Activated T-helper 2 cell treated with anti-CD3 and anti-CD28 coated beads, Interferon-gamma antibody, Interleukin-2, Interleukin-4, amounts not matched to agents 10 μg/mL and 5 μg/mL and 100 μg/mL, durations not matched to agents 14 hours and 24 hours and 36 hours (primary cell): ENCODE results near the gene PLEKHG4. TPM values are rescaled to one million over a fixed set of nuclear protein-coding genes. Genes with fewer than 3 reads are reported as not detected.

Experiments used
- DNase-seq: peaks from one replicate; pipeline ENCODE4 v3.0.0; 2021; ENCODE audit warnings: low spot score
- H3K27ac Mint-ChIP-seq: one replicate; pipeline ENCODE4 v1.8.0; 2021; ENCODE audit warnings: mixed read lengths
- H3K27me3 Mint-ChIP-seq: one replicate; pipeline ENCODE4 v1.8.0; 2021; ENCODE audit warnings: low read depth, mixed read lengths
- H3K36me3 Mint-ChIP-seq: one replicate; pipeline ENCODE4 v1.8.0; 2021; ENCODE audit warnings: low read depth, mixed read lengths
- H3K4me1 Mint-ChIP-seq: one replicate; pipeline ENCODE4 v1.8.0; 2021; ENCODE audit warnings: low read depth, mixed read lengths
- H3K4me3 Mint-ChIP-seq: one replicate; pipeline ENCODE4 v1.8.0; 2021; ENCODE audit warnings: low read depth, mild to moderate bottlenecking, moderate library complexity, mixed read lengths
- H3K9me3 Mint-ChIP-seq: one replicate; pipeline ENCODE4 v1.8.0; 2021; ENCODE audit warnings: mixed read lengths
- intact Hi-C: fragments of 100-400 bp; cut with micrococcal nuclease; formaldehyde crosslinking; loops from one replicate; pipeline ENCODE4 v1.15.1; 2023
- total RNA-seq: library from RNA; stranded (reverse); gene quantifications from 2 replicates; pipeline ENCODE4 v1.2.3, GENCODE V29; 2022

PLEKHG4 gene
- total RNA-seq, 1 donor from 2014 or later: 30.4 TPM

DNA sequence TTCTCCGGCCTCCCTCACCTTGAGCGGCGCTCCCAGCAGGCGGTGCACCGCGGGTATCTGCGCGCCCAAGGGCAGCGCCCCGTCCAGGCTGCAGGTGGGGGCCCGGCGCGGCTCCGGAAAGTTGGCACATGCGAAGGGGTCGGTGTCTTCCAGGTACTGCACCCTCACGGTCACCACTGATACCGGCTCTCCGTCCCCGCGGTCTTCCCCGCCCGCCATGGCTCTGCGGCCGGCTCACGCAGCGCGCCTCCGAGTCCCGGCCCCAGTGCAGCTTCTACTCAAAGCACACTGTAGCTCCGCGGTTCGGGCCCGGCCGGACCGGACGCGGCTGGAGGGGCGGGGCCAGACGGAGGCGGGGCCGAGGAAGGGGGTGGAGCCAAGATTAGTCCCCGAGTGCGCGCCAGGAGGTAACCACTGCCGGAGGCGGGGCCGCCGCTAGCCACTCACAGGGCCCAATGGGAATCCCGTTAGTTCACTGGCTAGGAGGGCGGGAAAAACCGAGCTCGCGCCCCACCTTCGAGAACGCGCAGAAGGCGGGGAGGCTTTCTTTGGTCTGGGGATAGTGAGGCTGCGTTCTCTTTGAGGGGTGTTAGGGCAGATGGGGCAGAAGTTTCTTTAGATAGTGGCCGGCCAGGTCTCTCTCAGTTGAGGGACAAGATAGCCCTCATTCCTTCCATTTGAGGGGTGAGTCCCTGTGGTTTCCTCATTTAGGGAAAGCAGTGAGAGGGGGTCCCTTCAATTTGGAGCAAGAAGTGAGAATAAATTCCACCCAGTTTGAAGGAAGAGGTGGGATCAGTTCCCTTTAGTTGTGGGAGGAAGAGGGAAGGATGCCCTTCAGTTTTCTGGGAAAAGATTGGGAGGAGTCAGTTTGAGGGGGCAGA, 31.9 kb upstream of the PLEKHG4 start, which contains the start of gene FHOD1:
FHOD1 (minus strand) TSS at position 290 of the 881 bp plus-strand sequence; CDS start at position 219, 71 bp downstream.
- intact Hi-C loops: loop anchor here (2.0 to 10.0 kb wide), 6 partner anchors 31 to 597 kb away; partner anchors contain the start of genes ACD, AGRP, ATP6V0D1 and CENPT
- DNase-seq: peak; percentile 98
- Mint-ChIP-seq H3K36me3 (peaks cover 6% of the 10 kb centered on the region), H3K27me3 (peaks cover 12% of the 10 kb centered on the region), H3K4me1 (peaks cover 45% of the 10 kb centered on the region), H3K27ac (peak within 1 kb of the TSS; percentile 77), H3K9me3 (no peaks in the 10 kb centered on the region), H3K4me3 (peak within 1 kb of the TSS; percentile 82)

DNA sequence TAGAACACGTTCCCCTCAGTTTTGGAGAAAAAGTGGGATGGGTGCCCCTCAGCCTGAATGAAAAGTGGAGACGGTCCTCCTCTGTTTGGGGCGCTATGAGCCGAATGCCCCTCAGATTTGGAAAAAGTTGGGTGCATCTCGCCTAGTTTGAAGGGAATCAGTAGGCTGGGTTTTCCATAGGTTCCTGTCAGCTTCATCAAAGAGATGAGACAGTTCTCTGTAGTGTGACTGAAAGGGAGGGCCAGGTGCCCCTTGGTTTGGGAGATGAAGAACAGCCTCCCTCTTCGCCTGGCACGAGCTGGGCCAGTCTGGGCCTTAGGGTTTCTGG, 31.3 kb upstream of the PLEKHG4 start:
- intact Hi-C loops: loop anchor here (5.0 to 10.0 kb wide), 4 partner anchors 66 to 597 kb away; partner anchors contain the start of genes AGRP, ATP6V0D1, CENPT and CES4A
- DNase-seq: no peak
- Mint-ChIP-seq H3K27me3 (peaks cover 12% of the 10 kb centered on the region), H3K4me1 (peaks cover 43% of the 10 kb centered on the region), H3K36me3 (peaks cover 6% of the 10 kb centered on the region), H3K4me3 (peak overlapping the region; percentile 82), H3K9me3 (no peaks in the 10 kb centered on the region), H3K27ac (peak overlapping the region; percentile 77)

DNA sequence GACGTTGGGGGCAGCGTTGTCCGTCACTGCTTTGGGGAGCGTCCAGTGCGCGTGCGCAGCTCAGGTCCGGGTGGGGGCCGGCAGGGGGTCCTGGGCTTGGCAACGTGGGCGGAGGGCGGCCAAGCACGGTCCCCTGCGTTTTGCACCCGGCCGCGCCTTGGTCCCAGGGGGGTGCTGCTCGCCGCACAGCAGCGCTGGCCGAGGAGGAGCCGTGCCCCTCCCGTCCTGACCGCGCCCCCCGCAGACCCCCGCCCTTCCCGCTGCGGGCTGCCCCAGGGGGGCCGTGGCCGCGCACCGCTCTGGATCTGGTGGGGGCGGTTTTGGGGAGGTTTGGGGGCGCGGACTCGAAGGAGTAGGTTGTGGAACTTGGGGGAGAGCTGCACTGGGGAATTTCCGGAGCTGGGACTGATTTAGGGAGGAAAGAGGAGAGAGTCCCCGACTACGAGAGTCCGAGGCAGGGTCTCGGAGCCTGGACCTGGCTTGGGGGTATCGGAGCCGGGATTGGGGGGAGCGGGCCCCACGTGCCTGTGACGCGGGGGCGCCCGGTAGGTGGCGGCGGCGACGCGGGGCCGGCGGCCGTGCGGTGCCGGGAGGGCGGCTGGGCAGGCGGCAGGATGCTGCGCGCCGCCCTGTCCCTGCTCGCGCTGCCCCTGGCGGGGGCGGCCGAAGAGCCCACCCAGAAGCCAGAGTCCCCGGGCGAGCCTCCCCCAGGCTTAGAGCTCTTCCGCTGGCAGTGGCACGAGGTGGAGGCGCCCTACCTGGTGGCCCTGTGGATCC, 30.7 kb upstream of the PLEKHG4 start, which contains the start of gene SLC9A5:
SLC9A5 (plus strand) TSS at position 579 of the 777 bp plus-strand sequence; CDS start at position 615, 36 bp downstream.
- Mint-ChIP-seq H3K27me3 (peaks cover 12% of the 10 kb centered on the region), H3K4me1 (peaks cover 38% of the 10 kb centered on the region), H3K4me3 (peak within 1 kb of the TSS; percentile 82), H3K9me3 (no peaks in the 10 kb centered on the region), H3K36me3 (peaks cover 6% of the 10 kb centered on the region), H3K27ac (peak within 1 kb of the TSS; percentile 79)
- intact Hi-C loops: loop anchor here (5.0 to 10.0 kb wide), 4 partner anchors 66 to 596 kb away; partner anchors contain the start of genes AGRP, ATP6V0D1, CENPT and CES4A
- DNase-seq: peak; percentile 32

DNA sequence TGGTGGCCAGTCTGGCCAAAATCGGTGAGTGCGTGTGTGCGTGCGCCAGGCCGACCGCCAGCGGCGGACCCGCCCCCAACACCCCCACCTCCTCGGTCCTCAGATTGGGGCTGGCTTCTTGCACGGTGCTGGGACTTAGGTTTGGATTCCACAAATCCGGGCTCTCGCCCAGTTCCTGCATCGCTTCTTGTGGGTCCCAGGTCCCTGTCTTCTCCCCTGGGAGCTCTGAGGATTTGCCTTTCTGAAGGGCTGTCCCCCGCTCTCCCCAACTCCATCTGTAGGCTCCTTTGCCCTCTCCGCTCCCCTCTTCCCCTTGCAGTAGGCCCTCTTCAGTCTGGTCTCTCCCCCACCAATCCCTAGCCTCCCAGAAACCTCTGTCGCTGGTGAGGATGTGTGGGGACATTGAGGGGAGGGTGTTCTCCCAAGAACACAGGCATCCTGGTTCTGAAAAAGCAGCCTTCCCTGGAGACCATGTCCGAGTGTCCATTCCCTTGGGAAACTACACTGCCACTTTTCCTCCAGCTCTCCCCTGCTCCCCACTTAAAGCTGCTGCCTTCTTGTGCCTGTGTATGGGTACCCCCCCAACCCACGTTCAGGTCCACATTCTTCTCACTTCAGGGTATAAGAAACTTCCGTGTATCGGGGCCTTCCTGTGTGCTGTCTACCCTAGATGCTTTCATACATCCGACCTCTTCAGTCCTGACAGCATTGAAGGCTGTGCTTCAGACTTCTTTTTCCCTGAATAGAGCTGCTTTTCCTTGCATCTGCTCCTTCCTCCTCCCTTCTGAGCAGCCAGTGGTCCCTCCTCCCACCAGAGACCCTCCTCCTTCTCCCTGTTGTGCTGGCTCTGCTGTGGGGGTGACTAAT, 29.9 kb upstream of the PLEKHG4 start:
- intact Hi-C loops: loop anchor here (5.0 to 10.0 kb wide), 4 partner anchors 67 to 595 kb away; partner anchors contain the start of genes AGRP, ATP6V0D1, CENPT and CES4A
- Mint-ChIP-seq H3K9me3 (no peaks in the 10 kb centered on the region), H3K27me3 (peaks cover 12% of the 10 kb centered on the region), H3K36me3 (peaks cover 6% of the 10 kb centered on the region), H3K4me1 (peaks cover 30% of the 10 kb centered on the region), H3K27ac (peak overlapping the region; percentile 57), H3K4me3 (peak overlapping the region; percentile 80)
- DNase-seq: no peak

DNA sequence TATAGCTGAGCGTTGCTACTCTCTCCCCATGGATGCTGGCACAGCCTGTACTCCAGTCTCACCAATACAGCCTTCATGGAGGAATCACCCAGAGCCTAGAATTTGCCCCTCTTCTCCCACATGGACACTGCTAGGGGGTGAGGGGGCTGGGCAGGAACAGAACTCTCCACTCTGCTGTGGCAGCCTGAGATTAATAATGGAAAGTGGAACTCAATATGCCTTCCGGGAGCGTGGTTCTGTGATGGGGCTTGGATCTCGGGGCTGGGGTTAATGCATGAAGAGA, 29.3 kb upstream of the PLEKHG4 start:
- H3K27ac Mint-ChIP-seq: no peak overlapping the region
- H3K9me3 Mint-ChIP-seq: no peaks in the 10 kb centered on the region
- H3K4me1 Mint-ChIP-seq: peaks cover 24% of the 10 kb centered on the region
- peak overlapping the region; percentile 80 for H3K4me3 Mint-ChIP-seq
- no peak for DNase-seq
- peaks cover 12% of the 10 kb centered on the region for H3K27me3 Mint-ChIP-seq
- H3K36me3 Mint-ChIP-seq: peaks cover 3% of the 10 kb centered on the region
- intact Hi-C loops: no loop called here

DNA sequence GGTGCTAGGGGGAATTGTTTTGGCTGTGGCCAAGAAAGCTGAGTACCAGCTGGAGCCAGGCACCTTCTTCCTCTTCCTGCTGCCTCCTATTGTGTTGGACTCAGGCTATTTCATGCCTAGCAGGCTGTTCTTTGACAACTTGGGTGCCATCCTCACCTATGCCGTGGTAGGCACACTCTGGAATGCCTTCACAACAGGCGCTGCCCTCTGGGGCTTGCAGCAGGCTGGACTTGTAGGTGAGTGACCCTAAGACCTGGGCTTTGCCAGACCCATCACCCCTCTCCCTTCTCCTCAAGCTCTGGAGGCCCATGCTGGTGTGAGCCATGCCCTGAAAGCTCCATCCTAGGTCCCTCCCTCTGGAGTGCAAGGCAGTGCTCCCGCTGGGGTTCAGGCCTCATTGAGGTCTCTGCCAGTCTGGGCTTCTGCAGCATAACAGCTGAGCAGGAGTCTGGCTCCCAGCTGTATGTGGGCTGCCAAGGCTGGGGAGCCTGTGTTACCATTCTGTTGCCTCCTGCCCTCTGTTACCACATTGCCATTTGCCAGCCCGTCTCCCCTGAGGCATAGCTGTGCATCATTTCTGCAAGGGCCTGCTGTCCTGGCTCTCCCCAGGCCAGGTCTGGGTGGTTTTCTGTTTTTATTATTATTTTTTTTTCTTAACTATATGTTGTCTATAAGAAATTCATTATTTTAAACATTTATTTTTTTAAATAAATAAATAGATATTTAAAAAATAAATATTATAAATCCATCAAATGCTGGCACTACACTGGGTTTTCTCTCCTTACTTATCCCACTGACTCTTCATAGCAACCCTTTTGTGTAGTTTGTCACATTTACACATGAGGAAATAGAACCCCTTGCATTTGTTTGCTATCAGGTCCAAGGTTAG, 26.5 kb upstream of the PLEKHG4 start:
- no peak for DNase-seq
- H3K27me3 Mint-ChIP-seq: peaks cover 12% of the 10 kb centered on the region
- intact Hi-C loops: no loop called here
- no peaks in the 10 kb centered on the region for H3K9me3 Mint-ChIP-seq
- H3K27ac Mint-ChIP-seq: no peak overlapping the region
- H3K4me3 Mint-ChIP-seq: no peak overlapping the region
- peaks cover 15% of the 10 kb centered on the region for H3K4me1 Mint-ChIP-seq
- H3K36me3 Mint-ChIP-seq: no peaks in the 10 kb centered on the region

DNA sequence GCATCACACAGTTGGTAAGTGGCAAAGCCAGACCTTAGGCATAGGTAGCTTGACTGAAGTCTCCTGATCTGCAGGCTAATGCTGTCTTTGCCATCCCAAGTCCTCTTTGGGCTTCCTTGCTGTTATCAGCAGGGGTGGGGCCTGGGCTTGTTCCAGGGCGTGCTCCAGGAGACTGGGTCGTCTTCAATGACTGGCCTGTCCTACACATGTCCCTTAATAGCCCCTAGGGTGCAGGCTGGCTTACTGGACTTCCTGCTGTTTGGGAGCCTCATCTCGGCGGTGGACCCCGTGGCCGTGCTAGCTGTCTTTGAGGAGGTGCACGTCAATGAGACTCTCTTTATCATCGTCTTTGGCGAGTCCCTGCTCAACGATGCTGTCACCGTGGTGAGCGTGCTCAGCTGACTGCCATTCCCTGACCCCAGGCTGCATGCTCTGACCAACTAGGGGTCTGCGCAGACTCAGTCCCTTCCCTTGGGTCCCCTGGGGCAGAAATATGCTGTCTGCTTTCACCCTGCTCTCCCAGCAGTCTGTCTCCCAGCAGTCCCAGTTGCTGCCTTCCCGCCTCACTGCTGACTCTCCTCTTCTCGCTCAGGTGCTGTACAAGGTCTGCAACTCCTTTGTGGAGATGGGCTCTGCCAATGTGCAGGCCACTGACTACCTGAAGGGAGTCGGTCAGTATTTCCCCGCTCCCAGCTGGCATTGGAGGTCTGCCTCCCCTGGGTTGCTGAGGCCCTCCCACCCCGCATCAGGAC, 24.4 kb upstream of the PLEKHG4 start:
- Mint-ChIP-seq H3K4me3 (no peak overlapping the region), H3K9me3 (no peaks in the 10 kb centered on the region), H3K27ac (no peak overlapping the region), H3K36me3 (no peaks in the 10 kb centered on the region), H3K4me1 (peaks cover 4% of the 10 kb centered on the region), H3K27me3 (peaks cover 4% of the 10 kb centered on the region)
- intact Hi-C loops: no loop called here
- no peak for DNase-seq

DNA sequence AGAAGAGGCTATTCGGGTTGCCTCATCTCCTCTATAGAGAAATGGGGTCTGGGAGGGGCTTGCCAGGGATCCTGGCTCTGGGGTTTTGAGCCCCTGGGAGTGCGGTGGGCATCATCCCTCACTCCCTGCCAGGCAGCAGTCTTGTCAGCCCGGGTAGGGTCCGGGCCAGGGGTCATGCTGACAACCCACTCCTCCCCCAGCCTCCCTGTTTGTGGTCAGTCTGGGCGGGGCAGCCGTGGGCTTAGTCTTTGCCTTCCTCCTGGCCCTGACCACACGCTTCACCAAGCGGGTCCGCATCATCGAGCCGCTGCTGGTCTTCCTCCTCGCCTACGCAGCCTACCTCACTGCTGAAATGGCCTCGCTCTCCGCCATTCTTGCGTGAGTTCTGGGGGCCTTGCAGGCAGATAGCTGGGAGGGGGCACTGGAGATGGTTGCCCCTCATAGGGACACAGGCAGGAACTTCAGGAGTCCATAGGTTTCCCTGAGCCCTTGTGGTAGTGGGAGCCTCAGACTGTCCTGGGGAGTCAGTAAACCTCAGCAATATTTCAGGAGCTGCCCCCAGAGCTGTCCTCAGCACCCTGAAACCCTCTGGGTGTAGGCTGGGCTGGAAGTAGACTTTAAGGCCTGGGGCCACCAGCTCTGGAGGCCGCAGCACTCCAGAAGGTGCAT, 23.6 kb upstream of the PLEKHG4 start:
- no peak for DNase-seq
- Mint-ChIP-seq H3K27me3 (no peaks in the 10 kb centered on the region), H3K4me1 (peaks cover 4% of the 10 kb centered on the region), H3K27ac (no peak overlapping the region), H3K9me3 (no peaks in the 10 kb centered on the region), H3K4me3 (no peak overlapping the region), H3K36me3 (no peaks in the 10 kb centered on the region)
- intact Hi-C loops: no loop called here

DNA sequence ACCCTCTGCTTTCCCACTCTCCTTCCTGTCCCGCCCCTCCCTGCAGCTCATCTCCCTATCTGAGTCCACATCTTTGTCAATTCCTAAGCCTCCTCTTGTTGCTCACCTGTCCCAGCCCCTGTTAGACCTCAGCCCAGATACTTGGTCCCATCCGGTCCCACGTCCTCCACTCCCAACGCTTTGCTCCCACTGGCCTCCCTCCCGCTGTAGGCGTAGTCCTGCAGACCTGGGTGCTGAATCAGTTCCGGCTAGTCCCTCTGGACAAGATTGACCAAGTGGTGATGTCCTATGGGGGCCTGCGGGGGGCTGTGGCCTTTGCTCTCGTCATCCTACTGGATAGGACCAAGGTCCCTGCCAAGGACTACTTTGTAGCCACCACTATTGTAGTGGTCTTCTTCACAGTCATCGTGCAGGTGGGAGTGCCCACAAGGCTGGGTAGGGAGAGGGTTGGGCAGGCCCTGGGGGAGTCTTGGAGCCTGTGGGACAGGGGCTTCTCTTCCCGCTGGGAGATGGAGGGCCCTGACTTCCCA, 22.6 kb upstream of the PLEKHG4 start:
- no peaks in the 10 kb centered on the region for H3K9me3 Mint-ChIP-seq
- peaks cover 4% of the 10 kb centered on the region for H3K4me1 Mint-ChIP-seq
- intact Hi-C loops: no loop called here
- no peaks in the 10 kb centered on the region for H3K27me3 Mint-ChIP-seq
- no peak overlapping the region for H3K27ac Mint-ChIP-seq
- DNase-seq: no peak
- H3K4me3 Mint-ChIP-seq: no peak overlapping the region
- no peaks in the 10 kb centered on the region for H3K36me3 Mint-ChIP-seq

DNA sequence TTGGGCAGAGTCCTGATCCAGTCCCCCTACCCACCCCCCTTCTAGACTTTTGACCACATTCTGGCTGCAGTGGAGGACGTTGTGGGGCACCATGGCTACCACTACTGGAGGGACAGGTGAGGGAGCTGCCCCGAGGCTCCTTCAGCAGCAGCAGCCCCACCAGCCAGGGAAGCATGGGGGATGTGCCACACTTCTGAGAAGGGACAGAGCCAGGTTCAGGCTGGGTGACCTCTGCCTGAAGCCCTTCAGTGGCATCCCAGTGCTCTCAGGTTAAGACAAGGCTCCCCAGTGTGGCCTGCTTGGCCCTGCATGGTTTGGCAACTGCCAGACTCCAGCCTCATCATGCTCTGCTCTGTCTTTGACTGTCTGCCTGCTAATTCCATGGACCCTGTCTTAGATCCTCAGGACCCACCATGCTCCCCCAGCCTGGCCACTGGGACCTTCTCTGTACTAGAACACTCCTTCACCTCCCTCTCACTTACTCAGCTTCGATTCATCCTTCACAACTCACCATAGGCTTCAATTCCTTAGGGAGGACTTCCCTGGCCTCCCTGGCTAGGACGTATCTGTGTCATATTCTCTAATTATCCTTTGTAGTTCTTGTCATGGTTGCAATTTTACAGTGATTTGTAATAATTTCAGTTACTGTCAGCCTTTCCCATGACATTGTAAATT, 21.7 kb upstream of the PLEKHG4 start:
- H3K4me1 Mint-ChIP-seq: peaks cover 4% of the 10 kb centered on the region
- no peak overlapping the region for H3K4me3 Mint-ChIP-seq
- intact Hi-C loops: no loop called here
- no peaks in the 10 kb centered on the region for H3K27me3 Mint-ChIP-seq
- H3K9me3 Mint-ChIP-seq: no peaks in the 10 kb centered on the region
- H3K27ac Mint-ChIP-seq: no peak overlapping the region
- H3K36me3 Mint-ChIP-seq: no peaks in the 10 kb centered on the region
- no peak for DNase-seq
